Activated CD4-positive, alpha-beta T cell treated with anti-CD3 and anti-CD28 coated beads for 48 hours (primary cell): ENCODE data around the gene MVB12B.

Experiments
- DNase-seq: peaks from one replicate; pipeline ENCODE4 v3.0.0-alpha.2; 2020

Gene MVB12B

GRCh38 chr9:126479515-126479914 is 152.9 kb downstream of the MVB12B start:
- no peak for DNase-seq

GRCh38 chr9:126480813-126481212 is 154.2 kb downstream of the MVB12B start:
- DNase-seq, result no peak

GRCh38 chr9:126481862-126482261 is 155.2 kb downstream of the MVB12B start:
- DNase-seq, result no peak

GRCh38 chr9:126482361-126483044 is 155.9 kb downstream of the MVB12B start:
- no peak for DNase-seq

- no peak for DNase-seq
Measured at GRCh38 chr9:126483468-126484073, 156.9 kb downstream of the MVB12B start.

GRCh38 chr9:126485662-126486061 is 159.0 kb downstream of the MVB12B start:
- DNase-seq, result no peak

- no peak for DNase-seq
Measured at GRCh38 chr9:126486276-126486675, 159.6 kb downstream of the MVB12B start.

- no peak for DNase-seq
Measured at GRCh38 chr9:126487856-126488255, 161.2 kb downstream of the MVB12B start.

GRCh38 chr9:126488310-126488709 is 161.7 kb downstream of the MVB12B start:
- no peak for DNase-seq

- no peak for DNase-seq
Measured at GRCh38 chr9:126488881-126489404, 162.3 kb downstream of the MVB12B start.

- no peak for DNase-seq
Measured at GRCh38 chr9:126489581-126490213, 163.1 kb downstream of the MVB12B start.

GRCh38 chr9:126490214-126490631 is 163.6 kb downstream of the MVB12B start:
- no peak for DNase-seq

GRCh38 chr9:126490871-126491567 is 164.4 kb downstream of the MVB12B start:
- DNase-seq, result peak; percentile 62

GRCh38 chr9:126491568-126491879 is 164.9 kb downstream of the MVB12B start:
- DNase-seq, result no peak

GRCh38 chr9:126491949-126492348 is 165.3 kb downstream of the MVB12B start:
- no peak for DNase-seq

- no peak for DNase-seq
Measured at GRCh38 chr9:126494264-126494663, 167.6 kb downstream of the MVB12B start.

GRCh38 chr9:126494746-126495145 is 168.1 kb downstream of the MVB12B start:
- no peak for DNase-seq

- DNase-seq, result no peak
Measured at GRCh38 chr9:126495411-126496180, 169.0 kb downstream of the MVB12B start.

- no peak for DNase-seq
Measured at GRCh38 chr9:126496181-126496576, 169.6 kb downstream of the MVB12B start.

- no peak for DNase-seq
Measured at GRCh38 chr9:126496781-126497659, 170.4 kb downstream of the MVB12B start.

- no peak for DNase-seq
Measured at GRCh38 chr9:126497660-126498275, 171.1 kb downstream of the MVB12B start.
